ENCODE results near the gene CD79B. TPM values are rescaled to one million over a fixed set of nuclear protein-coding genes. Genes with fewer than 3 reads are reported as not detected.

CD79B gene
- total RNA-seq, 1 donor from 2014 or later, result 3.4 TPM

GRCh38 chr17:63954402-63955063, 22.4 kb upstream of the CD79B start:
- Mint-ChIP-seq H3K4me1 (ENCODE audit: unreplicated experiment) (no peaks in the 10 kb centered on the region), H3K27me3 (ENCODE audit: unreplicated experiment) (peaks cover 5% of the 10 kb centered on the region), H3K9me3 (ENCODE audit: unreplicated experiment) (no peaks in the 10 kb centered on the region), H3K36me3 (ENCODE audit: low read depth, unreplicated experiment) (no peaks in the 10 kb centered on the region), H3K27ac (ENCODE audit: unreplicated experiment) (no peak overlapping the region), H3K4me3 (ENCODE audit: unreplicated experiment) (no peak overlapping the region)
- TF ChIP-seq CTCF (IDR thresholded peaks at IDR 0.05; ENCODE audit: unreplicated experiment), result no peak
- no peak for DNase-seq (ENCODE audit: low spot score)

DNA sequence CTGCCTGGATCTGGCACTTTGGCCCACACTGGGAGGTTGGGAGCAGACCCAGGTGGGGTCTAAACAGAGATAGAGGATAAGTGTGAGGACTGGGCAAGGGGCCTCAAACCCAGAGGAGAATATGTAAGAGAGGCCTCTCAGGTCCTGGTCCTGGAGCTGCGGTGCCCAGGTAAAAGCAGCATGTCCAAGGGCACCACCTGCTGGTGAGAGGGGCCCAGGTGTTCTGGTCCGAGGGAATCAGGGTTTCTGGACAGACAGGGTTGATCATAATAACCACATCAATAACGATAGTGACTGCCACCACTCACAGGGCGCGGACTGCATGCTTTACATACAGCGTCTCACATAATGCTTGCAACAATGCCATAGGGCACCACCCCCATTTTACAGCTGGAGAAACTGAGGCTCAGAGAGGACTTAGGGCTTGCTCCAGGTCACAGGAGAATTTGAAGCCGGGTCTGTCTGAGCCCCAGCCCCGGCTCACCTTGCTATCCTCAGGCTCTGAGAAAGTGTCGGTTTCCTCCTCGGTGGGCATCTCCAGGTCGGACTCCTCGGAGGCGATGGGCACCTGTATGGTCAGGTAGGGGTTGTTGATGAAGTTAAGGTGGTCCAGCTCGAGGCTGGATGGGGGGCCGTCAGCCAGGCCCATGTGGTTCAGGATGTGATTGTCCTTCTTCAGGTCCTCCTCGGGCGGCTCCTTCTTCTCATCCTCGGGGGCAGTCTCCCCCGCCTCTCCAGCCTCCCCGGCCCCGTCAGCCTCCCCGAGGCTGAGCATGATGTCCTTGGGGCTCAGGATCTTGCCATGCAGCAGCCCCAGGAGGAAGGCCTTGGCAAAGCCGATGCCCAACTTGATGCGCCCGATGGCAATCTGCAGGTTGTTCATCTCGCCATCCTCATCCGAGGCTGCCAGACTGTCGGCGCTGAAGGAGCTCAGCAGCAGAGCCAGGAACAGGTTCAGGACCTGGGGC, 19.1 kb upstream of the CD79B start:
- Mint-ChIP-seq H3K4me3 (ENCODE audit: unreplicated experiment) (no peak overlapping the region), H3K36me3 (ENCODE audit: low read depth, unreplicated experiment) (no peaks in the 10 kb centered on the region), H3K4me1 (ENCODE audit: unreplicated experiment) (no peaks in the 10 kb centered on the region), H3K27ac (ENCODE audit: unreplicated experiment) (no peak overlapping the region), H3K27me3 (ENCODE audit: unreplicated experiment) (peaks cover 3% of the 10 kb centered on the region), H3K9me3 (ENCODE audit: unreplicated experiment) (no peaks in the 10 kb centered on the region)
- no peak for TF ChIP-seq CTCF (IDR thresholded peaks at IDR 0.05; ENCODE audit: unreplicated experiment)
- peak; percentile 33 for DNase-seq (ENCODE audit: low spot score)

GRCh38 chr17:63949576-63950250, 17.6 kb upstream of the CD79B start:
- Mint-ChIP-seq H3K36me3 (ENCODE audit: low read depth, unreplicated experiment) (no peaks in the 10 kb centered on the region), H3K4me1 (ENCODE audit: unreplicated experiment) (no peaks in the 10 kb centered on the region), H3K27me3 (ENCODE audit: unreplicated experiment) (peaks cover 5% of the 10 kb centered on the region), H3K4me3 (ENCODE audit: unreplicated experiment) (no peak overlapping the region), H3K9me3 (ENCODE audit: unreplicated experiment) (no peaks in the 10 kb centered on the region), H3K27ac (ENCODE audit: unreplicated experiment) (no peak overlapping the region)
- TF ChIP-seq CTCF (IDR thresholded peaks at IDR 0.05; ENCODE audit: unreplicated experiment), result no peak
- no peak for DNase-seq (ENCODE audit: low spot score)

DNA sequence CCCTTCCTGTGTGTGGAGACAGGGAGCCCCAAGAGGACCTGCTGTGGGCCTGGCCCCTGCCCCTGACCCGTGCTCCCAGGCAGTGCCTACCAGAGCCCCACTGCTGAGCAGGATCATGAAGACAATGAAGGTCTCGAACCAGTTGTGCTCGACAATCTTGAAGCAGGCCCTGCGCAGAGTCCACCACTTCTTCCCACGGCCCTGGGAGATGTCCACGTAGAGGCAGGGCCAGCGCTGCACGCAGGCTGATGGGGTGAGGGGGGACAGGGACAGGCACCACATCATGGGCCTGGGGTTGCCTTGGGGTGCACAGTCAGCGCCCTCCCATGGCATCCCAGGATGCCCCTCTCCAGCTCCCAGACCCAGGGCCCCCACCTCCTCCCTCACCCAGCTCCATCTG, 16.4 kb upstream of the CD79B start:
- H3K4me3 Mint-ChIP-seq (ENCODE audit: unreplicated experiment), result no peak overlapping the region
- H3K27ac Mint-ChIP-seq (ENCODE audit: unreplicated experiment), result no peak overlapping the region
- H3K36me3 Mint-ChIP-seq (ENCODE audit: low read depth, unreplicated experiment), result no peaks in the 10 kb centered on the region
- H3K9me3 Mint-ChIP-seq (ENCODE audit: unreplicated experiment), result no peaks in the 10 kb centered on the region
- no peak for TF ChIP-seq CTCF (IDR thresholded peaks at IDR 0.05; ENCODE audit: unreplicated experiment)
- no peaks in the 10 kb centered on the region for H3K4me1 Mint-ChIP-seq (ENCODE audit: unreplicated experiment)
- peaks cover 5% of the 10 kb centered on the region for H3K27me3 Mint-ChIP-seq (ENCODE audit: unreplicated experiment)
- no peak for DNase-seq (ENCODE audit: low spot score)

All from endothelial cell (in vitro differentiated cells).